ENCODE measurements around the gene LRRC4C.

LRRC4C gene

GRCh38 chr11:40099426-40100161 lies 1359.9 kb downstream of the LRRC4C start:
- DNase-seq (ENCODE audit: low read depth): no peak

GRCh38 chr11:40095446-40095845 lies 1364.0 kb downstream of the LRRC4C start:
- no peak for DNase-seq (ENCODE audit: low read depth)

- no peak for DNase-seq (ENCODE audit: low read depth)
Observed at GRCh38 chr11:40094954-40095353, 1364.5 kb downstream of the LRRC4C start.

- DNase-seq (ENCODE audit: low read depth): no peak
Observed at GRCh38 chr11:40080434-40080833, 1379.0 kb downstream of the LRRC4C start.

Data from non-pigmented ciliary epithelial cell (primary cell).